T-cell (primary cell): Measurements from ENCODE around the gene F13B. TPM values are rescaled to one million over a fixed set of nuclear protein-coding genes. Genes with fewer than 3 reads are reported as not detected.
"Not testable (repeated sequence)": the region's sequence is repeated elsewhere in the genome, so short reads cannot be mapped to it uniquely, and the experiment has no call there.

ENCODE experiments used
- ATAC-seq, 4 experiments: fragments of 200-7000 bp in 3 of 4; fragments of 150-1000 bp in 1 of 4; cut with Tn5 transposase; replicated peaks in 1 of 4; 1 replicate in 3 of 4; 2 replicates in 1 of 4; pipeline ENCODE4 v1.10.0; 2021; ENCODE audit warnings: moderate library complexity in 3 of 4, mild to moderate bottlenecking in 2 of 4, moderate number of reproducible peaks in 1 of 4
- CTCF ChIA-PET, 2 donors: fragments of 300-600 bp; sonication (Branson Sonifier 250); formaldehyde crosslinking; loops; one replicate each; lab custom pipeline; 2022; ENCODE audit warnings: antibody characterized with exemption in 2 of 2; lab: Charles Lee
- POLR2A ChIA-PET, 2 donors: fragments of 300-600 bp; sonication (Branson Sonifier 250); formaldehyde crosslinking; loops; one replicate each; lab custom pipeline; 2022; ENCODE audit warnings: antibody characterized with exemption in 2 of 2; lab: Charles Lee
- DNase-seq, 35 experiments: peaks; one replicate each; pipeline versions ENCODE4 v3.0.0 to v3.0.0-alpha.2; 2013 to 2023
- H3K27ac ChIP-seq: one replicate; pipeline ENCODE4 v1.5.1; 2013; ENCODE audit warnings: low read length
- H3K27me3 ChIP-seq, 2 experiments: replicated peaks in 1 of 2; 1 replicate in 1 of 2; 2 replicates in 1 of 2; pipeline versions ENCODE4 v1.6.1 to v1.7.0; 2013; ENCODE audit warnings: low read length in 1 of 2, mixed read lengths in 1 of 2; ENCODE audit not compliant: control insufficient read depth in 2 of 2, insufficient read depth in 2 of 2; ENCODE audit errors: extremely low read depth in 1 of 2
- H3K36me3 ChIP-seq, 2 donors: 1 replicate in 1 of 2; 2 replicates in 1 of 2; pipeline versions ENCODE4 v1.6.1 to v1.7.0; 2013; ENCODE audit warnings: low read length in 1 of 2; ENCODE audit not compliant: control insufficient read depth in 2 of 2, insufficient read depth in 1 of 2; ENCODE audit errors: extremely low read depth in 1 of 2
- H3K4me1 ChIP-seq, 2 experiments: 1 replicate in 1 of 2; 2 replicates in 1 of 2; pipeline versions ENCODE4 v1.6.1 to v1.7.0; 2013; ENCODE audit warnings: low read length in 2 of 2, mixed read lengths in 1 of 2; ENCODE audit not compliant: insufficient read depth in 2 of 2, control insufficient read depth in 1 of 2; ENCODE audit errors: extremely low read depth in 1 of 2
- H3K4me3 ChIP-seq, 2 donors: 1 replicate in 1 of 2; 2 replicates in 1 of 2; pipeline versions ENCODE4 v1.5.1 to v1.7.0; 2013; ENCODE audit warnings: mild to moderate bottlenecking in 2 of 2, low read length in 1 of 2, moderate library complexity in 1 of 2; ENCODE audit not compliant: control insufficient read depth in 1 of 2; ENCODE audit errors: extremely low read depth in 1 of 2
- H3K9me3 ChIP-seq: 2 replicates; pipeline ENCODE4 v1.7.0; 2013
- H3K27ac Mint-ChIP-seq, 2 donors: one replicate each; pipeline ENCODE4 v1.8.0; 2020 to 2021; ENCODE audit warnings: mild to moderate bottlenecking in 2 of 2, mixed read lengths in 2 of 2
- H3K27me3 Mint-ChIP-seq, 2 donors: one replicate each; pipeline ENCODE4 v1.8.0; 2021 to 2022; ENCODE audit warnings: mixed read lengths in 2 of 2
- H3K36me3 Mint-ChIP-seq: one replicate; pipeline ENCODE4 v1.8.0; 2021; ENCODE audit warnings: mixed read lengths
- H3K4me1 Mint-ChIP-seq, 3 donors: one replicate each; pipeline ENCODE4 v1.8.0; 2020 to 2022; ENCODE audit warnings: mixed read lengths in 3 of 3, mild to moderate bottlenecking in 1 of 3
- H3K4me3 Mint-ChIP-seq, 3 donors: one replicate each; pipeline ENCODE4 v1.8.0; 2020 to 2022; ENCODE audit warnings: mild to moderate bottlenecking in 3 of 3, mixed read lengths in 3 of 3, moderate library complexity in 3 of 3
- H3K9me3 Mint-ChIP-seq, 3 donors: one replicate each; pipeline ENCODE4 v1.8.0; 2020 to 2022; ENCODE audit warnings: mixed read lengths in 3 of 3
- WGBS: methylation state at CpG from one replicate; pipeline ENCODE4 v1.1.5; 2013; ENCODE audit warnings: missing lambda C conversion rate; ENCODE audit not compliant: insufficient coverage; 5-methylcytosine and 5-hydroxymethylcytosine counted together
- total RNA-seq, 35 experiments: library from RNA in 6 of 35; stranded (reverse) in 6 of 35; fragments of 120-200 nt in 1 of 35; gene quantifications; one replicate each; pipeline versions ENCODE4 v1.2.1 to v1.2.4 and lab custom pipeline; 2013 to 2026

Gene F13B
- total RNA-seq, 5 donors from 2014 or later (not counting 1 experiment from before 2014, with no cell fraction given) = not detected

- no peak for ATAC-seq
These were observed 30.2 kb downstream of the F13B start for GRCh38 chr1:197036861-197037260.

DNA sequence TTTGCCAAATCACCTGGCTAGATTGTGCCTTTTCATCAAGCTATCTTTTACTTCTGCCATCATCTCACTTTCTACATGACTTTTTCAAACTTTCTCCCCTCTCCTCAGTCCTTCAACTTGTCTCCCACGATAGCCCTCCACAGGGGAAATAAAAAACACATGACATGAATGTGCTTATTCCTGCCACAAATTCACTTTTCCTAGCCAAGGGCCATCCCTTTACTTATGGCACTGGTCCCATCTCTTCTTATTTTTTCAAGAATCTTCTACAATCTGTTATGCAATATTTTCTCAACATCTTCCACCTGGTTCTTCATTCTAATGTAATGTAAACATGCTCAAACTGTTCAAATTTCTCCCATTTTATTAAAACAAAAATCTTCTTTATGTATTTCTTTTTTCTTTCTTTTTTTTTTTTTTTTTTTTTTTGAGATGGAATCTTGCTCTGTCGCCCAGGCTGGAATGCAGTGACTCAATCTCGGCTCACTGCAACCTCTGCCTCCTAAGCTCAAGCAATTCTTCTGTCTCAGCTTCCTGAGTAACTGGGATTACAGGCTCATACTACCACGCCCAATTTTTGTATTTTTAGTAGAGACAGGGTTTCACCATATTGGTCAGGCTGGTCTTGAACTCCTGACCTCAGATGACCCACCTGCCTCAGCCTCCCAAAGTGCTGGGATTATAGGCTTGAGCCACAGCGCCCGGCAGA lies 32.3 kb downstream of the F13B start:
- H3K27ac ChIP-seq, CTCF ChIA-PET, ATAC-seq, H3K9me3 ChIP-seq, H3K36me3 Mint-ChIP-seq, H3K27ac Mint-ChIP-seq, H3K4me3 ChIP-seq, H3K27me3 ChIP-seq, H3K4me1 ChIP-seq, H3K9me3 Mint-ChIP-seq, DNase-seq, H3K4me3 Mint-ChIP-seq, H3K36me3 ChIP-seq, H3K4me1 Mint-ChIP-seq, POLR2A ChIA-PET: not testable (repeated sequence)
- WGBS = 84% methylated on average over 3 of the region's 6 CpGs
- H3K27me3 Mint-ChIP-seq = peaks cover 5 to 13% of the 10 kb centered on the region in 2 donors

More at GRCh38 chr1:197036861-197037260, 30.2 kb downstream of the F13B start:
- H3K4me3 Mint-ChIP-seq = no peak overlapping the region
- H3K27me3 Mint-ChIP-seq = peaks cover 5 to 13% of the 10 kb centered on the region in 2 donors
- DNase-seq = no peak
- H3K9me3 Mint-ChIP-seq = no peaks in the 10 kb centered on the region
- Histone ChIP-seq H3K4me1 (no peaks in the 10 kb centered on the region), H3K27me3 (peaks cover 0 to 2% of the 10 kb centered on the region in 2 experiments), H3K36me3 (no peaks in the 10 kb centered on the region), H3K27ac (no peak overlapping the region), H3K9me3 (no peaks in the 10 kb centered on the region), H3K4me3 (no peak overlapping the region)
- H3K4me1 Mint-ChIP-seq = peaks cover 0 to 4% (median 0%) of the 10 kb centered on the region in 3 donors
- POLR2A ChIA-PET = no interaction called here
- CTCF ChIA-PET = no interaction called here
- no CpG with 5 or more reads among the region's 3 CpGs for WGBS
- no peaks in the 10 kb centered on the region for H3K36me3 Mint-ChIP-seq
- no peak overlapping the region for H3K27ac Mint-ChIP-seq

DNA sequence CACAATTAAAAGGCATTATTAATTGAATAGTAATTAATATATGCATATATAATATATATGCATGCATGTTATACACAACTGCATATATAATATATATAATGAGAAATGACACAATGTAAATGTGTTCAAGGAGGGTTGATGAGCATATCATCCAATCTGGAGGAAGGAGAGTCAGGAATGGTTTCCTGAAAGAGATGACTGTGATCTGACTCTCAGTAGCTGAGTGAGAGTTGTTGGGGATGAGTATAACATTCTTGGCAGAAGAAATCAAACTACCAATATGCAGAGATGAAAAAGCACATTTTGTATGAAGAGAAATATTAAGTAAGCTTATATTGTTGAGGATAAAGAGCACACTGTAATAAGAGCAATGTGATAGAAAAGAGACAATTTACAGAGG lies 37.3 kb downstream of the F13B start:
- Histone ChIP-seq H3K9me3 (no peaks in the 10 kb centered on the region), H3K36me3 (no peaks in the 10 kb centered on the region), H3K4me1 (no peaks in the 10 kb centered on the region), H3K27me3 (peaks cover 0 to 8% of the 10 kb centered on the region in 2 experiments), H3K4me3 (no peak overlapping the region), H3K27ac (no peak overlapping the region)
- ATAC-seq = no peak
- ChIA-PET POLR2A (no interaction called here), CTCF (no interaction called here)
- no peaks in the 10 kb centered on the region for H3K36me3 Mint-ChIP-seq
- no peak overlapping the region for H3K27ac Mint-ChIP-seq
- DNase-seq = no peak
- H3K4me1 Mint-ChIP-seq = no peaks in the 10 kb centered on the region
- H3K4me3 Mint-ChIP-seq = no peak overlapping the region
- H3K9me3 Mint-ChIP-seq = no peaks in the 10 kb centered on the region
- peaks cover 0 to 3% of the 10 kb centered on the region in 2 donors for H3K27me3 Mint-ChIP-seq

- Mint-ChIP-seq H3K9me3 (no peaks in the 10 kb centered on the region), H3K4me3 (no peak overlapping the region), H3K27me3 (no peaks in the 10 kb centered on the region), H3K4me1 (no peaks in the 10 kb centered on the region), H3K36me3 (no peaks in the 10 kb centered on the region), H3K27ac (no peak overlapping the region)
- no peaks in the 10 kb centered on the region for H3K4me1 ChIP-seq
- no peak overlapping the region for H3K27ac ChIP-seq
- no peaks in the 10 kb centered on the region for H3K9me3 ChIP-seq
- H3K36me3 ChIP-seq = no peaks in the 10 kb centered on the region
- DNase-seq (no peak), ATAC-seq (no peak)
- H3K27me3 ChIP-seq = peaks cover 0 to 6% of the 10 kb centered on the region in 2 experiments
- ChIA-PET CTCF (no interaction called here), POLR2A (no interaction called here)
- H3K4me3 ChIP-seq = no peak overlapping the region
- no CpG with 5 or more reads among the region's 6 CpGs for WGBS
These were observed 39.7 kb downstream of the F13B start for GRCh38 chr1:197027359-197027758.

DNA sequence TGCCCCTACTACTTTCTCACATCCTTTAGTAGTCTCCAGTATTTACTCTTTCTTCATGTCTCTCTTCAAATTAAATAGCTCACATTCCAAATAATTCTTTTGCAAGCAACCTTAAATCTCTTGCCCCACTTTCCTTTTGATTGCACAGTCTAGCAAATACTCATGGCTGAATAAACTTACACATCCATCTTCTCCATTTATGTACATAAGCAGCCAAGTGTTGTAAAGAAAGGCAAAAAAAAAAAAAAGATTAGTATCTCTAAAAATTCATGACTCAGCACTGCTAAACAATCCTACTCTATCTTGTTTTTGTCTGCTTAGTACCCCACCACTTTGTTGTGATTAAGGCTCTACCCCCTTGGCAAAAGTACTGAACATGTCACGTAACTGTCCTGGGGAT lies 42.6 kb downstream of the F13B start:
- H3K27ac ChIP-seq = no peak overlapping the region
- Mint-ChIP-seq H3K27me3 (peaks cover 0 to 8% of the 10 kb centered on the region in 2 donors), H3K9me3 (no peaks in the 10 kb centered on the region), H3K27ac (no peak overlapping the region), H3K4me1 (no peaks in the 10 kb centered on the region), H3K4me3 (no peak overlapping the region), H3K36me3 (no peaks in the 10 kb centered on the region)
- ATAC-seq (no peak), DNase-seq (no peak)
- H3K27me3 ChIP-seq = peaks cover 0 to 6% of the 10 kb centered on the region in 2 experiments
- WGBS = no CpG with 5 or more reads among the region's 1 CpG
- no peaks in the 10 kb centered on the region for H3K36me3 ChIP-seq
- no peak overlapping the region for H3K4me3 ChIP-seq
- CTCF ChIA-PET = no interaction called here
- POLR2A ChIA-PET = no interaction called here
- H3K4me1 ChIP-seq = no peaks in the 10 kb centered on the region
- no peaks in the 10 kb centered on the region for H3K9me3 ChIP-seq

DNA sequence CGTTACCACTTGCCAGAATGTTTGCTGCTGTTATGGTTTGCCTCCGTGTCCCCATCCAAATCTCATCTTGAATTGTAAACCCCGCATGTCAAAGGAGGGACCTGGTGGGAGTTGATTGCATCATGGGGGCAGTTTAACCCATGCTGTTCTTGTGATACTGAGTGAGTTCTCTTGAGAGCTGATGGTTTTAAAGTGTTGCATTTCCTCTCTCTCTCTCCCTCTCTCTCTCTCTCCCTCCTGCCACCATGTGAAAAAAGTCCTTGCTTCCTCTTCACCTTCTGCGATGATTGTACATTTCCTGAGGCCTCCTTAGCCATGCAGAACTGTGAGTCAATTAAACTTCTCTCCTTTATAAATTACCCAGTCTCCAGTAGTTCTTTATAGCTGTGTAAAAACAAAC lies 45.3 kb downstream of the F13B start:
- no peak overlapping the region for H3K4me3 ChIP-seq
- Mint-ChIP-seq H3K27me3 (peaks cover 0 to 8% of the 10 kb centered on the region in 2 donors), H3K9me3 (no peaks in the 10 kb centered on the region), H3K27ac (no peak overlapping the region), H3K36me3 (no peaks in the 10 kb centered on the region), H3K4me3 (no peak overlapping the region), H3K4me1 (no peaks in the 10 kb centered on the region)
- H3K4me1 ChIP-seq = no peaks in the 10 kb centered on the region
- no peak overlapping the region for H3K27ac ChIP-seq
- no peaks in the 10 kb centered on the region for H3K9me3 ChIP-seq
- no peaks in the 10 kb centered on the region for H3K27me3 ChIP-seq
- WGBS = no CpG with 5 or more reads among the region's 4 CpGs
- ChIA-PET POLR2A (no interaction called here), CTCF (no interaction called here)
- H3K36me3 ChIP-seq = no peaks in the 10 kb centered on the region
- ATAC-seq (no peak), DNase-seq (no peak)
